Endothelial cell of umbilical vein (primary cell): ENCODE data around the gene ZNF256. TPM values are rescaled to one million over a fixed set of nuclear protein-coding genes. Genes with fewer than 3 reads are reported as not detected.

Experiments used
- BruUV-seq: library from RNA; stranded (reverse); fragments of 400-500 nt; replicated peaks from 2 replicates; lab custom pipeline; 2021; lab: Mats Ljungman, UMichigan
- CTCF ChIA-PET: fragments of 300-600, 350-600 bp; sonication (Branson Sonifier 250); formaldehyde crosslinking; loops from one replicate; lab custom pipeline; 2021; ENCODE audit warnings: antibody characterized with exemption, inconsistent platforms; lab: Charles Lee
- POLR2A ChIA-PET: fragments of 300-600, 350-600 bp; sonication (Branson Sonifier 250); formaldehyde crosslinking; loops from one replicate; lab custom pipeline; 2021; ENCODE audit warnings: antibody characterized with exemption, inconsistent platforms; lab: Charles Lee
- DNase-seq: peaks from one replicate; pipeline ENCODE4 v3.0.0-alpha.2; 2011; ENCODE audit warnings: low read depth, low spot score
- FAIRE-seq: peaks from 2 replicates; lab custom pipeline; 2011; peaks lifted over from hg19 to GRCh38; lab: Jason Lieb, UNC
- H2AFZ ChIP-seq: 2 replicates; pipeline ENCODE4 v1.6.0; 2012; ENCODE audit warnings: low read depth, low read length, control low read depth, inconsistent platforms
- H3K27ac ChIP-seq: 2 replicates; pipeline ENCODE4 v1.5.1; 2011; ENCODE audit warnings: low read depth, mild to moderate bottlenecking, control low read depth, low read length, moderate library complexity; ENCODE audit not compliant: insufficient read depth
- H3K27me3 ChIP-seq, 2 experiments: 2 replicates each; pipeline versions ENCODE4 v1.6.0 to v1.6.1; 2011; ENCODE audit warnings: low read length in 2 of 2, mixed read lengths in 1 of 2; ENCODE audit not compliant: control insufficient read depth in 2 of 2, insufficient read depth in 2 of 2
- H3K36me3 ChIP-seq, 2 experiments: 2 replicates in 1 of 2; 3 replicates in 1 of 2; pipeline ENCODE4 v1.5.1; 2011; ENCODE audit warnings: low read length in 2 of 2, mild to moderate bottlenecking in 1 of 2, moderate library complexity in 1 of 2; ENCODE audit not compliant: control insufficient read depth in 2 of 2, insufficient read depth in 2 of 2; ENCODE audit errors: extremely low read depth in 1 of 2
- H3K4me1 ChIP-seq: 3 replicates; pipeline ENCODE4 v1.5.1; 2011; ENCODE audit warnings: mild to moderate bottlenecking, low read length; ENCODE audit not compliant: control insufficient read depth, insufficient read depth; ENCODE audit errors: extremely low read depth
- H3K4me2 ChIP-seq: 2 replicates; pipeline ENCODE4 v1.6.1; 2011; ENCODE audit warnings: low read length, control low read depth, mixed read lengths; ENCODE audit not compliant: insufficient read depth
- H3K4me3 ChIP-seq, 3 experiments: fragments of 200-600 bp in 1 of 3; sonication (generic), shearing (Covaris generic) in 1 of 3; replicated peaks in 1 of 3; 2 replicates each; pipeline ENCODE4 v1.5.1; 2011 to 2016; ENCODE audit warnings: control low read depth in 3 of 3, low read length in 3 of 3, mild to moderate bottlenecking in 2 of 3, inconsistent platforms in 1 of 3, low read depth in 1 of 3, moderate library complexity in 1 of 3; ENCODE audit not compliant: insufficient read depth in 1 of 3
- H3K79me2 ChIP-seq: 2 replicates; pipeline ENCODE4 v1.6.0; 2012; ENCODE audit warnings: low read length, inconsistent platforms; ENCODE audit not compliant: control insufficient read depth, insufficient read depth
- H3K9ac ChIP-seq: replicated peaks from 2 replicates; pipeline ENCODE3; 2011; ENCODE audit warnings: low read length, control low read depth; ENCODE audit not compliant: insufficient read depth; ENCODE audit errors: extremely low read depth
- H3K9me1 ChIP-seq: replicated peaks from 3 replicates; pipeline ENCODE4 v1.6.0; 2011; ENCODE audit warnings: mild to moderate bottlenecking, low read length; ENCODE audit not compliant: control insufficient read depth, insufficient read depth; ENCODE audit errors: extremely low read depth
- H3K9me3 ChIP-seq: replicated peaks from 2 replicates; pipeline ENCODE4 v1.5.1; 2012; ENCODE audit warnings: low read length, inconsistent platforms; ENCODE audit not compliant: control insufficient read depth, insufficient read depth
- H4K20me1 ChIP-seq: replicated peaks from 2 replicates; pipeline ENCODE3; 2011; ENCODE audit warnings: mild to moderate bottlenecking, low read length; ENCODE audit not compliant: control insufficient read depth, insufficient read depth; ENCODE audit errors: extremely low read depth
- CTCF ChIP-seq, 2 donors: IDR thresholded peaks; 1 replicate in 1 of 2; 2 replicates in 1 of 2; pipeline ENCODE4 v1.5.1; 2011; ENCODE audit warnings: low read length in 2 of 2, mild to moderate bottlenecking in 2 of 2, moderate library complexity in 2 of 2, control low read depth in 1 of 2, inconsistent platforms in 1 of 2, low read depth in 1 of 2; ENCODE audit not compliant: insufficient read depth in 1 of 2; ENCODE audit errors: extremely low read depth in 1 of 2
- EZH2 ChIP-seq: IDR thresholded peaks from 2 replicates; pipeline ENCODE4 v1.6.1; 2012; ENCODE audit warnings: borderline replicate concordance, low read depth, mild to moderate bottlenecking, moderate library complexity, low read length, inconsistent platforms; ENCODE audit not compliant: severe bottlenecking
- FOS ChIP-seq: IDR thresholded peaks from 2 replicates; pipeline ENCODE4 v1.6.1; 2011; ENCODE audit warnings: mild to moderate bottlenecking, low read length, moderate library complexity, borderline replicate concordance; ENCODE audit not compliant: insufficient read depth
- JUN ChIP-seq: IDR thresholded peaks from 2 replicates; pipeline ENCODE4 v1.6.1; 2011; ENCODE audit warnings: borderline replicate concordance, low read depth; ENCODE audit not compliant: insufficient read length, insufficient read depth
- MYC ChIP-seq: IDR thresholded peaks from one replicate; pipeline ENCODE4 v1.6.1; 2011; ENCODE audit warnings: mild to moderate bottlenecking, low read depth, low read length
- POLR2A ChIP-seq: IDR thresholded peaks from 2 replicates; pipeline ENCODE4 v1.6.1; 2012; ENCODE audit warnings: low read depth, mild to moderate bottlenecking, control low read depth, low read length
- POLR2AphosphoS5 ChIP-seq: IDR thresholded peaks from 2 replicates; pipeline ENCODE4 v1.6.1; 2012; ENCODE audit warnings: low read depth, mild to moderate bottlenecking, control low read depth, low read length, moderate library complexity; ENCODE audit not compliant: insufficient read depth
- dilution Hi-C: fragments of 300-500 bp; cut with MboI; formaldehyde crosslinking; loops from one replicate; pipeline ENCODE4 v1.15.0; 2019; ENCODE audit warnings: low sequenced_read_pairs; ENCODE audit not compliant: extremely low pct_ligation_motif_present
- intact Hi-C: fragments of 100-400 bp; cut with micrococcal nuclease; formaldehyde crosslinking; loops from one replicate; pipeline ENCODE4 v1.10.0; 2022
- polyA plus RNA-seq, 4 experiments: library from polyadenylated mRNA; depleted of rRNA in 3 of 4; stranded (reverse) in 3 of 4; unstranded in 1 of 4; fragments of >200 nt; gene quantifications; 2 replicates each; pipeline versions ENCODE4 v1.2.1 to v1.2.3, GENCODE V29; 2011 to 2012; ENCODE audit warnings: missing spikeins in 1 of 4
- total RNA-seq: library from RNA; stranded (reverse); gene quantifications from 2 replicates; pipeline ENCODE4 v1.2.3, GENCODE V29; 2021
- TF ChIP-seq, protein P1 (sequence below): IDR thresholded peaks from 2 replicates; pipeline ENCODE4 v1.6.1; 2011; ENCODE audit not compliant: insufficient read depth, insufficient read length

The ZNF256 gene
- total and polyA plus RNA-seq, 2 donors (not counting 3 experiments of a cell fraction or from before 2014, with no cell fraction given), result 1.9 to 4.0 TPM

GRCh38 chr19:57974434-57974833, 26.9 kb upstream of the ZNF256 start, which contains the start of gene C19orf18:
C19orf18 (minus strand) TSS chr19:57974534; CDS start chr19:57974432, 102 bp downstream.
- peaks cover 0 to 3% of the 10 kb centered on the region in 2 experiments for H3K36me3 ChIP-seq
- no peak within 1 kb of the TSS for H2AFZ ChIP-seq
- intact Hi-C loops (no loop called here), dilution Hi-C loops (no loop called here)
- H3K9me1 ChIP-seq, result no peaks in the 10 kb centered on the region
- no peak within 1 kb of the TSS for H3K27ac ChIP-seq
- no peaks in the 10 kb centered on the region for H3K4me1 ChIP-seq
- DNase-seq (no peak), FAIRE-seq (no peak)
- no peak within 1 kb of the TSS for H3K4me3 ChIP-seq
- H4K20me1 ChIP-seq, result no peaks in the 10 kb centered on the region
- H3K4me2 ChIP-seq, result no peak within 1 kb of the TSS
- peaks cover 36% of the 10 kb centered on the region for H3K9me3 ChIP-seq
- H3K27me3 ChIP-seq, result no peaks in the 10 kb centered on the region
- no peaks in the 10 kb centered on the region for H3K79me2 ChIP-seq
- no peak within 1 kb of the TSS for H3K9ac ChIP-seq
- ChIA-PET CTCF (no interaction called here), POLR2A (no interaction called here)
- BruUV-seq, result no TSS peak
- no peak for TF ChIP-seq POLR2A
- no peak for TF ChIP-seq POLR2AphosphoS5
- TF ChIP-seq, protein P1, sequence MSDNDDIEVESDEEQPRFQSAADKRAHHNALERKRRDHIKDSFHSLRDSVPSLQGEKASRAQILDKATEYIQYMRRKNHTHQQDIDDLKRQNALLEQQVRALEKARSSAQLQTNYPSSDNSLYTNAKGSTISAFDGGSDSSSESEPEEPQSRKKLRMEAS, result no peak
- TF ChIP-seq MYC, result no peak
- TF ChIP-seq JUN, result no peak
- TF ChIP-seq CTCF (IDR thresholded peaks at IDR 0.05; ENCODE audit: extremely low read depth in 1 of 2, insufficient read depth in 1 of 2, low read depth in 1 of 2, low read length in 2 of 2), result no peak
- TF ChIP-seq FOS, result no peak
- no peak for TF ChIP-seq EZH2
